HFF-Myc (cell line): Measurements from ENCODE around the gene FAM167B.
"Not testable (repeated sequence)": the region's sequence is repeated elsewhere in the genome, so short reads cannot be mapped to it uniquely, and the experiment has no call there.

Experiments used
- DNase-seq: peaks from one replicate; pipeline ENCODE4 v3.0.0-alpha.2; 2011; ENCODE audit warnings: low read depth; ENCODE audit errors: extremely low read depth
- H3K4me3 ChIP-seq: replicated peaks from 2 replicates; pipeline ENCODE4 v1.5.1; 2011; ENCODE audit warnings: low read depth, mild to moderate bottlenecking, control low read depth, low read length
- TF ChIP-seq, protein P1 (sequence below): IDR thresholded peaks from 2 replicates; pipeline ENCODE4 v1.5.1; 2012; ENCODE audit warnings: mild to moderate bottlenecking, low read depth, low read length, control low read depth; ENCODE audit errors: missing control alignments

Gene FAM167B

DNA sequence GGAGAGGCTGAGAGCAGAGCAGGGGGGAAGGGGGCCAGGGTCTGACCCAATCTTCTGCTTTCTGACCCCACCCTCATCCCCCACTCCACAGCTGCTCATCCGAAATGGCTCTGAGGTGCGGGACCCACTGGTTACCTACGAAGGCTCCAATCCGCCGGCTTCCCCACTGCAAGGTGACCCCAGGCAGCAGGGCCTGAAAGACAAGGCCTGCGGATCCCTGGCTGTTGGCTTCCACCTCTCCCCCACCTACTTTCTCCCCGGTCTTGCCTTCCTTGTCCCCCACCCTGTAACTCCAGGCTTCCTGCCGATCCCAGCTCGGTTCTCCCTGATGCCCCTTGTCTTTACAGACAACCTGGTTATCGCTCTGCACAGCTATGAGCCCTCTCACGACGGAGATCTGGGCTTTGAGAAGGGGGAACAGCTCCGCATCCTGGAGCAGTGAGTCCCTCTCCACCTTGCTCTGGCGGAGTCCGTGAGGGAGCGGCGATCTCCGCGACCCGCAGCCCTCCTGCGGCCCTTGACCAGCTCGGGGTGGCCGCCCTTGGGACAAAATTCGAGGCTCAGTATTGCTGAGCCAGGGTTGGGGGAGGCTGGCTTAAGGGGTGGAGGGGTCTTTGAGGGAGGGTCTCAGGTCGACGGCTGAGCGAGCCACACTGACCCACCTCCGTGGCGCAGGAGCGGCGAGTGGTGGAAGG, 27.8 kb downstream of the FAM167B start:
- no peak for DNase-seq
- no peak overlapping the region for H3K4me3 ChIP-seq
- TF ChIP-seq, protein P1, sequence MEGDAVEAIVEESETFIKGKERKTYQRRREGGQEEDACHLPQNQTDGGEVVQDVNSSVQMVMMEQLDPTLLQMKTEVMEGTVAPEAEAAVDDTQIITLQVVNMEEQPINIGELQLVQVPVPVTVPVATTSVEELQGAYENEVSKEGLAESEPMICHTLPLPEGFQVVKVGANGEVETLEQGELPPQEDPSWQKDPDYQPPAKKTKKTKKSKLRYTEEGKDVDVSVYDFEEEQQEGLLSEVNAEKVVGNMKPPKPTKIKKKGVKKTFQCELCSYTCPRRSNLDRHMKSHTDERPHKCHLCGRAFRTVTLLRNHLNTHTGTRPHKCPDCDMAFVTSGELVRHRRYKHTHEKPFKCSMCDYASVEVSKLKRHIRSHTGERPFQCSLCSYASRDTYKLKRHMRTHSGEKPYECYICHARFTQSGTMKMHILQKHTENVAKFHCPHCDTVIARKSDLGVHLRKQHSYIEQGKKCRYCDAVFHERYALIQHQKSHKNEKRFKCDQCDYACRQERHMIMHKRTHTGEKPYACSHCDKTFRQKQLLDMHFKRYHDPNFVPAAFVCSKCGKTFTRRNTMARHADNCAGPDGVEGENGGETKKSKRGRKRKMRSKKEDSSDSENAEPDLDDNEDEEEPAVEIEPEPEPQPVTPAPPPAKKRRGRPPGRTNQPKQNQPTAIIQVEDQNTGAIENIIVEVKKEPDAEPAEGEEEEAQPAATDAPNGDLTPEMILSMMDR = no peak

DNA sequence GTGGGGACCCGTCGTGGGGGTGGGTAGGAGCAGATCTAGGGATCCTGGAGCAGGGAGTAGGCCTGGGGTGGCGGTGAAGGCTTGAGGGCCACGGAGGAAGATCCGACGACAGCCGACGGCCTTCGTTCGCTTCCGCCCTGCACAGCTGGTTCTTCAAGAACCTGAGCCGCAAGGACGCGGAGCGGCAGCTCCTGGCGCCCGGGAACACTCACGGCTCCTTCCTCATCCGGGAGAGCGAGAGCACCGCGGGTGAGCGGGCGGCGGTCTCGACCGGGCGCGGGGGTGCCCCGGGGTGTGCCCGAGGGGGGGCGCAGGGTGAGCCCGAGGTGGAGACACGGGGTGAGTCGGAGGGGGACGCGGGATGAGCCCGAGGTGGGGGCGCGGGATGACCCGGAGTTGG, 28.4 kb downstream of the FAM167B start:
- TF ChIP-seq, protein P1 = no peak
- H3K4me3 ChIP-seq = no peak overlapping the region
- no peak for DNase-seq

DNA sequence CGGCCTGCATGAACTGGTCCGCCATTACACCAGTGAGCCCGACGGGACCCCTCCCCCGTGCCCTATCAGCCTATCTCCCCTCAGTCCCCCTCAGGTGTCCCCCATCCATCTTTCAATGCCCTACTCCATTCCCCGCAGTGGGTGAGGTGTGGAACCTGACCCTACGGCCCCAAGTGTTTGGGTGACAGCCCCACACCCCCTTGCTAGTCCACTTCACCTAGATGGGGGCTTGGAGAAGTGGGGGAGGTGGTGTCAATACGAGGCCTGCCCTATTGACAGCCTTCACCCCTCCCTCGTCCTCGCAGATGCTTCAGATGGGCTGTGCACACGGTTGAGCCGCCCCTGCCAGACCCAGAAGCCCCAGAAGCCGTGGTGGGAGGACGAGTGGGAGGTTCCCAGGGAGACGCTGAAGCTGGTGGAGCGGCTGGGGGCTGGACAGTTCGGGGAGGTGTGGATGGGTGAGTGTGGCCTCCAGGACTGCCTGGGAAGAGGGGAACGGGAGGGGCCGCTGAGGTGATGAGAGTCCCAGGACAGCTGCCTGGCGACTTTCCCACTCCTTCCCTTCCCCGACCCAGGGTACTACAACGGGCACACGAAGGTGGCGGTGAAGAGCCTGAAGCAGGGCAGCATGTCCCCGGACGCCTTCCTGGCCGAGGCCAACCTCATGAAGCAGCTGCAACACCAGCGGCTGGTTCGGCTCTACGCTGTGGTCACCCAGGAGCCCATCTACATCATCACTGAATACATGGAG, 29.2 kb downstream of the FAM167B start:
- TF ChIP-seq, protein P1 = no peak
- no peak overlapping the region for H3K4me3 ChIP-seq
- no peak for DNase-seq

DNA sequence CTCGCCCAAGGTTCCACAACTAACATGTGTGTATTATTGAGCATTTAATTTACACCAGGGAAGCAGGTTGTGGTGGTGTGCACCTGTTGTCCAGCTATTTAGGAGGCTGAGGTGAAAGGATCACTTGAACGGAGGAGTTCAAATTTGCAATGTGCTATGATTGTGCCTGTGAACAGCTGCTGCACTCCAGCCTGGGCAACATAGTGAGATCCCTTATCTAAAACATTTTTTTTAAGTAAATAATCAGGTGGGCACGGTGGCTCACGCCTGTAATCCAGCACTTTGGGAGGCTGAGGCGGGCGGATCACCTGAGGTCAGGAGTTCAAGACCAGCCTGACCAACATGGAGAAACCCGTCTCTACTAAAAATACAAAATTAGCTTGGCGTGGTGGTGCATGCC, 37.8 kb downstream of the FAM167B start:
- H3K4me3 ChIP-seq, DNase-seq: not testable (repeated sequence)

DNA sequence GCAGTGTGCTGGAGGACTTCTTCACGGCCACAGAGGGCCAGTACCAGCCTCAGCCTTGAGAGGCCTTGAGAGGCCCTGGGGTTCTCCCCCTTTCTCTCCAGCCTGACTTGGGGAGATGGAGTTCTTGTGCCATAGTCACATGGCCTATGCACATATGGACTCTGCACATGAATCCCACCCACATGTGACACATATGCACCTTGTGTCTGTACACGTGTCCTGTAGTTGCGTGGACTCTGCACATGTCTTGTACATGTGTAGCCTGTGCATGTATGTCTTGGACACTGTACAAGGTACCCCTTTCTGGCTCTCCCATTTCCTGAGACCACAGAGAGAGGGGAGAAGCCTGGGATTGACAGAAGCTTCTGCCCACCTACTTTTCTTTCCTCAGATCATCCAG, 38.6 kb downstream of the FAM167B start:
- no peak overlapping the region for H3K4me3 ChIP-seq
- no peak for DNase-seq
- TF ChIP-seq, protein P1 = no peak

DNA sequence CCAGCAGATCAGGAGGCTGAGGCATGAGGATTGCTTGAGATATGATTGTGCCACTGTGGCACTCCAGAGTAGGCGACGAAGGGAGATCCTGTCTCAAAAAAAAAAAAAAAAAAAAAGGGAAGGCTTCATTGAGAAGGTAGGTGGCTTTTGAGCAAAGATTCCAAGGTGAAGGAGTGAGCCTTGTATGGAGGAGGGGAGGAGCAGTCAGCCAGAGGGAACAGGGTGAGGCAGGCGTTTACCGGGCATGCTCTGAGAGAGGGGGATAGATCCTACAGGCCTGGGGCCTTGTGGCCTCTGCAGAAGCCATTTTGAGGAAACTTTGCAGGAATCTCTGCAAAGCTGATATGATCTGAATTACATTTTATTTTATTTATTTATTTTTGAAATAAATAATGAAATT, 39.7 kb downstream of the FAM167B start:
- no peak for DNase-seq
- TF ChIP-seq, protein P1 = no peak
- H3K4me3 ChIP-seq = no peak overlapping the region

DNA sequence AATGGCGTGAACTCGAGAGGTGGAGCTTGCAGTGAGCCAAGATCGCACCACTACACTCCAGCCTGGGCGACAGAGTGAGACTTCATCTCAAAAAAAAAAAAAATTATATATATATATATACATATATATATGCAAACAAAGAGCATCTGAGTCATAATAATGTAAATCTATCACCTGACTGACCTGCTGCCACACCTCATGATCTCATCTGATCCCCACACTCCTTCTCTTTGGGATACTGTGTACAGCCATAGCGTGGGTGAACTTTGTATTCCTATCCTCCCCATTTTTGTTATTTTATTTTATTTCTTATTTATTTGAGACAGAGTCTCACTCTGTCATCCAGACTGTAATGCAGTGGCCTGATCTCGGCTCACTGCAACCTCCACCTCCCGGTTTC, 42.2 kb downstream of the FAM167B start:
- TF ChIP-seq, protein P1 = no peak
- no peak overlapping the region for H3K4me3 ChIP-seq
- DNase-seq = no peak
